HepG2 (cell line): ENCODE results near the gene CCL1. TPM values are rescaled to one million over a fixed set of nuclear protein-coding genes. Genes with fewer than 3 reads are reported as not detected.

Experiments
- ATAC-seq: fragments of 200-7000 bp; cut with Tn5 transposase; 3 replicates; pipeline ENCODE4 v1.9.1; 2020; ENCODE audit warnings: mild to moderate bottlenecking, moderate library complexity
- BruUV-seq: library from RNA; stranded (reverse); fragments of 400-500 nt; replicated peaks from 2 replicates; lab custom pipeline; 2021; lab: Mats Ljungman, UMichigan
- CTCF ChIA-PET: fragments of 300-600 bp; formaldehyde crosslinking; extraction: SDS; loops from one replicate; lab custom pipeline; 2021; ENCODE audit warnings: low total read pairs, inconsistent platforms, low intra/inter-chr PET ratio; lab: Yijun Ruan, JAX
- POLR2A ChIA-PET: fragments of 350-600 bp; sonication (Branson Sonifier 250); formaldehyde crosslinking; loops from one replicate; lab custom pipeline; 2020; ENCODE audit warnings: antibody characterized with exemption, inconsistent platforms; lab: Yijun Ruan, JAX
- DNase-seq: peaks from one replicate; pipeline ENCODE4 v3.0.0-alpha.2; 2015; ENCODE audit warnings: low spot score
- FAIRE-seq: peaks from 3 replicates; lab custom pipeline; 2011; peaks lifted over from hg19 to GRCh38; lab: Jason Lieb, UNC
- H2AFZ ChIP-seq: one replicate; pipeline ENCODE4 v1.6.1; 2011; ENCODE audit warnings: low read length, inconsistent platforms
- H3K27ac ChIP-seq: fragments of 300-600 bp; 3 replicates; pipeline ENCODE4 v1.8.0; 2011; ENCODE audit warnings: mixed run types, mild to moderate bottlenecking, mixed read lengths, low read length, inconsistent platforms; ENCODE audit not compliant: insufficient read depth; ENCODE audit errors: extremely low read length
- H3K27me3 ChIP-seq, 2 experiments: fragments of 200-600 bp in 1 of 2; 2 replicates in 1 of 2; 3 replicates in 1 of 2; pipeline versions ENCODE4 v1.6.0 to v1.8.0; 2011; ENCODE audit warnings: low read length in 2 of 2, mild to moderate bottlenecking in 2 of 2, moderate library complexity in 2 of 2, inconsistent platforms in 1 of 2; ENCODE audit not compliant: insufficient read depth in 2 of 2, control insufficient read depth in 1 of 2
- H3K36me3 ChIP-seq, 2 experiments: fragments of 200-600 bp in 1 of 2; replicated peaks in 1 of 2; 2 replicates in 1 of 2; 3 replicates in 1 of 2; pipeline versions ENCODE4 v1.5.1 to v1.8.0; 2011; ENCODE audit warnings: low read length in 2 of 2, inconsistent platforms in 1 of 2; ENCODE audit not compliant: insufficient read depth in 2 of 2, control insufficient read depth in 1 of 2
- H3K4me1 ChIP-seq: 2 replicates; pipeline ENCODE4 v1.5.1; 2012; ENCODE audit warnings: low read length, inconsistent platforms; ENCODE audit not compliant: insufficient read depth
- H3K4me2 ChIP-seq: 2 replicates; pipeline ENCODE4 v1.6.0; 2011; ENCODE audit warnings: low read depth, low read length, inconsistent platforms
- H3K4me3 ChIP-seq, 3 experiments: fragments of 200-600 bp in 1 of 3; sonication (generic), shearing (Covaris generic) in 1 of 3; replicated peaks in 1 of 3; 2 replicates each; pipeline ENCODE4 v1.5.1; 2011 to 2016; ENCODE audit warnings: low read length in 3 of 3, inconsistent platforms in 2 of 3, low read depth in 2 of 3, mild to moderate bottlenecking in 2 of 3, control low read depth in 1 of 3, mixed read lengths in 1 of 3; ENCODE audit not compliant: insufficient read depth in 1 of 3
- H3K79me2 ChIP-seq: one replicate; pipeline ENCODE4 v1.6.1; 2011; ENCODE audit warnings: low read length, inconsistent platforms; ENCODE audit not compliant: insufficient read depth
- H3K9ac ChIP-seq: 2 replicates; pipeline ENCODE4 v1.6.0; 2011; ENCODE audit warnings: mild to moderate bottlenecking, low read depth, low read length, inconsistent platforms; ENCODE audit not compliant: insufficient read depth
- H3K9me3 ChIP-seq: 2 replicates; pipeline ENCODE4 v1.5.1; 2012; ENCODE audit warnings: mild to moderate bottlenecking, low read length
- H4K20me1 ChIP-seq: 2 replicates; pipeline ENCODE4 v1.6.0; 2011; ENCODE audit warnings: inconsistent platforms, mild to moderate bottlenecking, low read length, moderate library complexity; ENCODE audit not compliant: insufficient read depth
- PITX1 ChIP-seq: sonication (generic); formaldehyde crosslinking; IDR thresholded peaks from 2 replicates; pipeline ENCODE4 v1.5.1; 2020; ENCODE audit warnings: mild to moderate bottlenecking, missing genetic modification reagents
- RFX5 ChIP-seq: IDR thresholded peaks from 2 replicates; pipeline ENCODE4 v1.6.1; 2011; ENCODE audit warnings: low read depth, low read length, improper control_type of control experiment
- ZNF430 ChIP-seq: sonication (generic); formaldehyde crosslinking; IDR thresholded peaks from 2 replicates; pipeline ENCODE4 v1.9.0; 2021; ENCODE audit warnings: mild to moderate bottlenecking, missing genetic modification reagents
- ZNF530 ChIP-seq: sonication (generic); formaldehyde crosslinking; IDR thresholded peaks from 2 replicates; pipeline ENCODE4 v1.5.0; 2020; ENCODE audit warnings: low read depth, mild to moderate bottlenecking, missing genetic modification reagents
- ZNF644 ChIP-seq: IDR thresholded peaks from 2 replicates; pipeline ENCODE4 v1.6.1; 2016; ENCODE audit warnings: low read depth
- WGBS: methylation state at CpG from one replicate; pipeline ENCODE4 v1.1.6; 2017; ENCODE audit warnings: low lambda C conversion rate; 5-methylcytosine and 5-hydroxymethylcytosine counted together
- in situ Hi-C: cut with HindIII; loops from 2 replicates; pipeline ENCODE4 v1.10.0; 2017; ENCODE audit warnings: low pct_unique_long_range_greater_than_20kb; ENCODE audit not compliant: extremely low pct_ligation_motif_present
- intact Hi-C: fragments of 100-400 bp; cut with micrococcal nuclease; formaldehyde crosslinking; loops from one replicate; pipeline ENCODE4 v1.10.0; 2022; ENCODE audit not compliant: unreplicated experiment
- polyA plus RNA-seq, 8 experiments: library from polyadenylated mRNA; depleted of rRNA in 3 of 8; stranded (reverse) in 7 of 8; unstranded in 1 of 8; fragments of >200 nt; fragmentation: Illumina TruSeq in 4 of 8; extraction: Trizol in 4 of 8; gene quantifications; 2 replicates each; pipeline versions ENCODE4 v1.2.1 to v1.2.3, GENCODE V29; 2011 to 2016; ENCODE audit warnings: low read depth in 4 of 8, missing spikeins in 1 of 8, mixed read lengths in 1 of 8; ENCODE audit not compliant: insufficient read depth in 1 of 8
- total RNA-seq, 5 experiments: library from RNA; depleted of rRNA; stranded (reverse); fragments of >200 nt; fragmentation: Illumina TruSeq; extraction: Trizol; gene quantifications; 2 replicates each; pipeline ENCODE4 v1.2.3, GENCODE V29; 2016; ENCODE audit warnings: low read depth in 1 of 5
- TF ChIP-seq, protein P1 (sequence below): sonication (generic); formaldehyde crosslinking; IDR thresholded peaks from 2 replicates; pipeline ENCODE4 v1.4.0; 2020; ENCODE audit warnings: missing genetic modification reagents, borderline replicate concordance
- TF ChIP-seq, protein P2 (sequence below): sonication (generic); formaldehyde crosslinking; IDR thresholded peaks from 2 replicates; pipeline ENCODE4 v1.8.0; 2022; ENCODE audit warnings: mild to moderate bottlenecking, missing genetic modification reagents

CCL1 gene
- total and polyA plus RNA-seq, 2 of the 13 experiments (the other 11 are each of a cell fraction or from before 2014, with no cell fraction given): not detected

DNA sequence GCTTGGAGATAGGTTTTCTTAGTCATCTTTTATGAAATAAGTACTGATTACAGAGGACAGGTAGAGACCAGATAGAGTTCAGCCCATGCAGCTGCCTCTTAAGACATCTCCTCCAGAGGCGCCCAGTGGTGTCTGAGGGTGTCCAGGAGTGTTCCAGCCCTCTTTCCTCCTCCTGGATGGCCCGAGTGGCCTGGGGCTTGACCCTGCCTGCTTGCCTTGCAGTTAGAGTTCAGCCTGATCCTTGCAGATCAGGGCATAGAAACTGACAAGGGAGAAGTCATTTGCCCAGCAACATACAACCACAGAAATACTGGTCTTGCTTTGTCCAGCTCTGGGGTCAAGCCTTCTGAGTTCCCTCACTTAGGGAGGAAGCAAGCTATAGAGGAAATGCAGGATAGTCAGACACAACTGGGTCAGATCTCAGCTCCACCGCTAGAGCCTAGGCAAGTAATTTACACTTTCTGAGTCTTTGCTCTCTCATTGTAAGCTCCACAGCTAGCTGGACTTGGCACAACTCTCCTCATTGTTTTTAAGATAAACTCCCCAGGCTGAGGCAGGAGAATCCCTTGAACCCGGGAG, 3.6 kb upstream of the CCL1 start:
- intact Hi-C loops: no loop called here
- WGBS: 5% methylated on average over 4 of the region's 4 CpGs
- no peak overlapping the region for H3K4me3 ChIP-seq
- 0 out of 2 replicates have a peak, but pooled peaks cover 7% of the 10 kb centered on the region for H3K4me1 ChIP-seq
- H3K27me3 ChIP-seq: peaks cover 0 to 7% of the 10 kb centered on the region in 2 experiments; a peak in 1 of 5 replicates
- CTCF ChIA-PET: no interaction called here
- TF ChIP-seq ZNF430 (CRISPR knock-in tag) (no peak), RFX5 (no peak), ZNF530 (CRISPR knock-in tag) (no peak), PITX1 (CRISPR knock-in tag) (no peak), ZNF644 (CRISPR knock-in tag) (no peak)
- TF ChIP-seq, protein P1, sequence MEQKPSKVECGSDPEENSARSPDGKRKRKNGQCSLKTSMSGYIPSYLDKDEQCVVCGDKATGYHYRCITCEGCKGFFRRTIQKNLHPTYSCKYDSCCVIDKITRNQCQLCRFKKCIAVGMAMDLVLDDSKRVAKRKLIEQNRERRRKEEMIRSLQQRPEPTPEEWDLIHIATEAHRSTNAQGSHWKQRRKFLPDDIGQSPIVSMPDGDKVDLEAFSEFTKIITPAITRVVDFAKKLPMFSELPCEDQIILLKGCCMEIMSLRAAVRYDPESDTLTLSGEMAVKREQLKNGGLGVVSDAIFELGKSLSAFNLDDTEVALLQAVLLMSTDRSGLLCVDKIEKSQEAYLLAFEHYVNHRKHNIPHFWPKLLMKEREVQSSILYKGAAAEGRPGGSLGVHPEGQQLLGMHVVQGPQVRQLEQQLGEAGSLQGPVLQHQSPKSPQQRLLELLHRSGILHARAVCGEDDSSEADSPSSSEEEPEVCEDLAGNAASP (CRISPR knock-in tag): no peak
- TF ChIP-seq, protein P2, sequence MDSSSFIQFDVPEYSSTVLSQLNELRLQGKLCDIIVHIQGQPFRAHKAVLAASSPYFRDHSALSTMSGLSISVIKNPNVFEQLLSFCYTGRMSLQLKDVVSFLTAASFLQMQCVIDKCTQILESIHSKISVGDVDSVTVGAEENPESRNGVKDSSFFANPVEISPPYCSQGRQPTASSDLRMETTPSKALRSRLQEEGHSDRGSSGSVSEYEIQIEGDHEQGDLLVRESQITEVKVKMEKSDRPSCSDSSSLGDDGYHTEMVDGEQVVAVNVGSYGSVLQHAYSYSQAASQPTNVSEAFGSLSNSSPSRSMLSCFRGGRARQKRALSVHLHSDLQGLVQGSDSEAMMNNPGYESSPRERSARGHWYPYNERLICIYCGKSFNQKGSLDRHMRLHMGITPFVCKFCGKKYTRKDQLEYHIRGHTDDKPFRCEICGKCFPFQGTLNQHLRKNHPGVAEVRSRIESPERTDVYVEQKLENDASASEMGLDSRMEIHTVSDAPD (CRISPR knock-in tag): no peak
- in situ Hi-C loops: no loop called here
- FAIRE-seq (no peak), ATAC-seq (no peak), DNase-seq (no peak)
- H3K4me2 ChIP-seq: no peak overlapping the region
- no peaks in the 10 kb centered on the region for H3K9me3 ChIP-seq
- H4K20me1 ChIP-seq: no peaks in the 10 kb centered on the region
- H3K9ac ChIP-seq: no peak overlapping the region
- no TSS peak for BruUV-seq
- H2AFZ ChIP-seq: no peak overlapping the region
- H3K27ac ChIP-seq: no peak overlapping the region
- POLR2A ChIA-PET: no interaction called here
- H3K36me3 ChIP-seq: no peaks in the 10 kb centered on the region
- no peaks in the 10 kb centered on the region for H3K79me2 ChIP-seq
